Esophagus muscularis mucosa (tissue), 4 donors: ENCODE results near the gene LSM4. TPM values are rescaled to one million over a fixed set of nuclear protein-coding genes. Genes with fewer than 3 reads are reported as not detected.
A peak's percentile ranks its signal among the peaks of the same experiment; 100 is the strongest.

Source experiments
- DNase-seq: peaks from one replicate; pipeline ENCODE4 v3.0.0-alpha.2; 2017; ENCODE audit errors: extremely low spot score
- H3K27ac ChIP-seq, 4 donors: fragments of 200-600 bp; sonication (generic); replicated peaks in 1 of 4; 1 replicate in 3 of 4; 2 replicates in 1 of 4; pipeline ENCODE4 v1.5.1; 2016 to 2019; ENCODE audit warnings: mild to moderate bottlenecking in 1 of 4
- H3K27me3 ChIP-seq, 4 donors: fragments of 200-600 bp; sonication (generic); one replicate each; pipeline versions ENCODE4 v1.5.1 to v1.6.0; 2016 to 2019
- H3K36me3 ChIP-seq, 4 donors: fragments of 200-600 bp; sonication (generic); one replicate each; pipeline ENCODE4 v1.5.1; 2016 to 2019
- H3K4me1 ChIP-seq, 4 donors: fragments of 200-600 bp; sonication (generic); one replicate each; pipeline ENCODE4 v1.5.1; 2016 to 2019
- H3K4me3 ChIP-seq, 4 donors: fragments of 200-600 bp; sonication (generic); 1 replicate in 2 of 4; 2 replicates in 2 of 4; pipeline ENCODE4 v1.5.1; 2016 to 2019; ENCODE audit warnings: mild to moderate bottlenecking in 4 of 4, moderate library complexity in 1 of 4
- H3K9me3 ChIP-seq, 4 donors: fragments of 200-600 bp; sonication (generic); 1 replicate in 3 of 4; 2 replicates in 1 of 4; pipeline ENCODE4 v1.5.1; 2016 to 2019
- EP300 ChIP-seq: sonication (generic); formaldehyde crosslinking; IDR thresholded peaks from one replicate; pipeline ENCODE4 v1.6.1; 2017; ENCODE audit warnings: antibody characterized with exemption
- POLR2A ChIP-seq: fragments of 450-650 bp; IDR thresholded peaks from one replicate; pipeline ENCODE4 v1.6.1; 2017; ENCODE audit warnings: antibody characterized with exemption, moderate library complexity, mild to moderate bottlenecking, low read depth
- POLR2AphosphoS5 ChIP-seq, 2 donors: sonication (generic); formaldehyde crosslinking; IDR thresholded peaks; one replicate each; pipeline ENCODE4 v1.6.1; 2017; ENCODE audit warnings: antibody characterized with exemption in 2 of 2
- WGBS: methylation state at CpG from one replicate; pipeline ENCODE4 v1.1.5; 2018; 5-methylcytosine and 5-hydroxymethylcytosine counted together
- intact Hi-C: fragments of 100-400 bp; cut with DNase I; formaldehyde crosslinking; loops from one replicate; pipeline ENCODE4 v1.15.1; 2023
- total RNA-seq, 4 donors: library from RNA; depleted of rRNA; stranded (reverse); fragments of >200 nt; gene quantifications; one replicate each; pipeline versions ENCODE4 v1.1.0 to v1.2.1, GENCODE V29; 2016
- TF ChIP-seq, protein P1 (sequence below), 3 experiments: fragments of 200-600 bp in 2 of 3; fragments of 450-650 bp in 1 of 3; sonication (generic) in 2 of 3; IDR thresholded peaks; one replicate each; pipeline ENCODE4 v1.5.1; 2017 to 2019; ENCODE audit warnings: antibody characterized with exemption in 3 of 3, mild to moderate bottlenecking in 2 of 3, moderate library complexity in 1 of 3

LSM4 gene
- total RNA-seq, 4 donors from 2014 or later: 86.8 to 116 (median 93.9) TPM

DNA sequence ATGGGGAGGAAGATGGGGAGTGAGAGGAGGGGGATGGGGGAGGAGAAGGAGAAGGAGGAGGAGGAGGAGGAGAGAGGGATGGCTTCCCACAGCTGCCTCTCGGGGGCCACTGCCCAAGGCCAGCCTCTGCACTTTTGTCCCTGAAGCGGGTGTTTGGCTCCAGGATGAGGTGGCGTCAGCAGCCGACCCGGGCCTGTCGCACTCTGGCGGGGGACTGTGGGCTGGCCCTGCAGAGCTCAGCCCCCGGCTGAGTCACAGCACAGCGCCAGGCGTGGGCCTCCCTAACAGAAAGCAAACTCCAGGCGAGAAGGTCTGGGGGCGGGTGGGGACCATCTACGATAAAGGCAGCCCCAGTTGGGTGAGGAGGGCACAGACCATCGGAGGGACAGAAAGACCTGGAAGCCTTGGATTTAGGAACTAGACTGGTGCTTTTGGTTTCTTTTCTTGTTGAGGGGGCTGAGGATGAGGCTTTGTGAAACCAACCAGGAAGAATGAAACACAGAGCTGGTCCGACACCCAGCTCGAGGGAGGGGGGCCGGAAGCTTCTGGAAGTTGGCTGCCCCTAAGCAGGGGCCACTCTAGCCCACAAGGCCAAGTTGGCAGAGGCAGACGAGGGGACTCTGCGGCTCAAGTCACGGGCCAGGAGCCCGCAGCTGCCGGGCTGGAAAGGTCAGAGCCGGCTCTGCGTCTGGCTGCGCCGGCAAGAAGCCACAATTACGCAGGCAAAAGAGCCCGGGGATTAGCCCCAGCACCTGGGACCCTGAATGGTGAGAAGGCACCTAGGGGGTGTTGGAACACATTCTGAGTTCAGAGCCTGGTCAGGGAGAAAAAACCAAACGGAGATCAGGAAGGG is 18.2 kb downstream of the LSM4 start:
- H3K9me3 ChIP-seq: no peaks in the 10 kb centered on the region
- peaks cover 7 to 25% (median 14%) of the 10 kb centered on the region in 4 donors for H3K36me3 ChIP-seq
- peak overlapping the region; percentile 47 to 61 (median 49) for H3K4me3 ChIP-seq
- DNase-seq: peak; percentile 96
- TF ChIP-seq, protein P1, sequence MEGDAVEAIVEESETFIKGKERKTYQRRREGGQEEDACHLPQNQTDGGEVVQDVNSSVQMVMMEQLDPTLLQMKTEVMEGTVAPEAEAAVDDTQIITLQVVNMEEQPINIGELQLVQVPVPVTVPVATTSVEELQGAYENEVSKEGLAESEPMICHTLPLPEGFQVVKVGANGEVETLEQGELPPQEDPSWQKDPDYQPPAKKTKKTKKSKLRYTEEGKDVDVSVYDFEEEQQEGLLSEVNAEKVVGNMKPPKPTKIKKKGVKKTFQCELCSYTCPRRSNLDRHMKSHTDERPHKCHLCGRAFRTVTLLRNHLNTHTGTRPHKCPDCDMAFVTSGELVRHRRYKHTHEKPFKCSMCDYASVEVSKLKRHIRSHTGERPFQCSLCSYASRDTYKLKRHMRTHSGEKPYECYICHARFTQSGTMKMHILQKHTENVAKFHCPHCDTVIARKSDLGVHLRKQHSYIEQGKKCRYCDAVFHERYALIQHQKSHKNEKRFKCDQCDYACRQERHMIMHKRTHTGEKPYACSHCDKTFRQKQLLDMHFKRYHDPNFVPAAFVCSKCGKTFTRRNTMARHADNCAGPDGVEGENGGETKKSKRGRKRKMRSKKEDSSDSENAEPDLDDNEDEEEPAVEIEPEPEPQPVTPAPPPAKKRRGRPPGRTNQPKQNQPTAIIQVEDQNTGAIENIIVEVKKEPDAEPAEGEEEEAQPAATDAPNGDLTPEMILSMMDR (IDR thresholded peaks at IDR 0.05): no peak
- TF ChIP-seq POLR2A: peak; percentile 76
- TF ChIP-seq POLR2AphosphoS5 (IDR thresholded peaks at IDR 0.05): peak; percentile 71 to 91
- H3K4me1 ChIP-seq: peaks cover 73 to 87% (median 81%) of the 10 kb centered on the region in 4 donors
- H3K27me3 ChIP-seq: no peaks in the 10 kb centered on the region
- WGBS: under 1% methylated on average over 20 of the region's 29 CpGs
- H3K27ac ChIP-seq: peak overlapping the region; percentile 93 to 99 (median 98)
- intact Hi-C loops: no loop called here

DNA sequence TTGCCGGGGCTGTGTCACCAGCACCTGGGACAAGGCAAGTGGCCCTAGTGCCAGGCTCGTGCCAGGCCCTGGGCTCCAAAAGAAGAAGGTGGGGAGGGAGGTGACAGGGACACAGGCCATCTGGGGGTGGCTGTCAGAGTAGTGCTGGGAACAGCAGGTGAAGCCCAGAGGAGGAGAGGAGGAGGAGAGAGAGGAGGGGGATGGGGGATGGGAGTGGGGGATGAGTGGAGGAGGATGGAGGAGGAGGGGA is 18.7 kb downstream of the LSM4 start:
- Histone ChIP-seq H3K4me3 (peak overlapping the region; percentile 47 to 61 (median 49)), H3K36me3 (peaks cover 5 to 20% (median 8%) of the 10 kb centered on the region in 4 donors), H3K27ac (peak overlapping the region; percentile 93 to 99 (median 98)), H3K9me3 (no peaks in the 10 kb centered on the region), H3K4me1 (peaks cover 73 to 87% (median 81%) of the 10 kb centered on the region in 4 donors), H3K27me3 (no peaks in the 10 kb centered on the region)
- WGBS: 6% methylated on average over 2 of the region's 2 CpGs
- TF ChIP-seq POLR2A: no peak
- TF ChIP-seq, protein P1 (IDR thresholded peaks at IDR 0.05): no peak
- no peak for TF ChIP-seq POLR2AphosphoS5 (IDR thresholded peaks at IDR 0.05)
- no peak for TF ChIP-seq EP300
- intact Hi-C loops: no loop called here
- no peak for DNase-seq

DNA sequence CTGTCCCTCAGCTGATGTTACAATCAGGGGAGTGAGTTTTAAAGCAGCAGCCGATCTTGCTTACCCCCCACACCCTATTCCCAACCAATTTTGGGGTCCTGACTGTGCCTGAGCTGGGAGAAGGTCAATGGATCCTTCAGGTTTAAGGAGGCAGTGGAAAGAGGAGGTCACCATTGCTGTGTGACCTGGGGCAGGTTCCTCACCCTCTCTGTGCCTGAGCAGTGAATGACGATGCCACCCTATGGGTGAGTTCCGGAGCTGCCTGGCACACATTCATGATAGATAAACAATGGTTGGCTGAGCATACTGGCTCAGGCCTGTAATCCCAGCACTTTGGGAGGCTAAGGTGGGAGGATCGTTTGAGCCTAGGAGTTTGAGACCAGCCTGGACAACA is 21.2 kb downstream of the LSM4 start:
- no peak for DNase-seq
- Histone ChIP-seq H3K27me3 (no peaks in the 10 kb centered on the region), H3K4me1 (peaks cover 62 to 70% (median 64%) of the 10 kb centered on the region in 4 donors), H3K36me3 (no peaks in the 10 kb centered on the region), H3K27ac (peak overlapping the region; percentile 93 to 99 (median 98)), H3K9me3 (no peaks in the 10 kb centered on the region), H3K4me3 (no peak overlapping the region)
- intact Hi-C loops: no loop called here
- whole genome bisulfite sequencing: 63% methylated on average over 3 of the region's 4 CpGs
- TF ChIP-seq, protein P1 (IDR thresholded peaks at IDR 0.05): no peak

DNA sequence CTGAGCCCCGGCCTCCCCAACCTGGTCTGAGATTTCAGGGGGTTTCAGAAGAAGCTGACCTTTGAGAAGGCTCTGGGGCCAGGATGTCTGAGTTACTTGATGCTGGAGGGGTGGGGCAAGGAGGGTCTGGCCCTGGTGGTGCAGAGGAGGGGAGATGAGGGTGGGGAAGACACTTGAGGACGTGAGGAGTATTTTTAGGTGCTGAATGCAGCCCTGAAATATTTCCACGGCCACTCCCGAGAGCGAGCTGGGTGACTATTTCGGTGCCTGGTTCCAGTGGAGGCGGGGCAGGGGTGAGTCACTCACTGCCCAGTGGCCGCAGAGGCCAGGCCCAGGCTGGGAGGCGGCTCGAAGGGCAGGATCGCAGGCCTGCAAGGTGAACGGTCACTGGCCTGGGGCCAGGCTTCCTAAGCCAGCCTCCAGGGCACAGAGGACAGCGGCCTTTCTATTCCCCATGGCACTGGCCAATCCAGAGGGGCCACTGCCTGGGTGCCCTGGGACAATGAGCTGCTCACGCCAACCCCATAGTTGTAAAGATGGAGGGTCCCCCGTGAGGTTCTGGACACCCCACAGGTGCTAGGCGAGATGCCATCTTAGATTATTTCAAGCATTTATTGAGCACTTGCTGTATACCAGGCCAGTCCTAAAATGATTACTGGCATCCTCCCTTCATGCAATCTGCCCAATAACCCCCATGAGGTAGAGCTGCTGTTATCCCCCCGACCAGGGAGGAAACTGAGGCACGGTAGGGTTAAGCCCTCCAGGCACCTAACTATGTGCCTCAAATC is 21.8 kb downstream of the LSM4 start:
- Histone ChIP-seq H3K9me3 (no peaks in the 10 kb centered on the region), H3K27ac (peak overlapping the region; percentile 93 to 99 (median 98)), H3K4me1 (peaks cover 56 to 64% (median 58%) of the 10 kb centered on the region in 4 donors), H3K4me3 (no peak overlapping the region), H3K27me3 (no peaks in the 10 kb centered on the region), H3K36me3 (no peaks in the 10 kb centered on the region)
- 58% methylated on average over 8 of the region's 18 CpGs for WGBS
- DNase-seq: no peak
- no peak for TF ChIP-seq EP300
- TF ChIP-seq POLR2AphosphoS5 (IDR thresholded peaks at IDR 0.05): peak; percentile 69 to 74
- TF ChIP-seq, protein P1 (IDR thresholded peaks at IDR 0.05): no peak
- no peak for TF ChIP-seq POLR2A
- intact Hi-C loops: no loop called here
